ENCODE data around the gene APOBEC3A.

DNA sequence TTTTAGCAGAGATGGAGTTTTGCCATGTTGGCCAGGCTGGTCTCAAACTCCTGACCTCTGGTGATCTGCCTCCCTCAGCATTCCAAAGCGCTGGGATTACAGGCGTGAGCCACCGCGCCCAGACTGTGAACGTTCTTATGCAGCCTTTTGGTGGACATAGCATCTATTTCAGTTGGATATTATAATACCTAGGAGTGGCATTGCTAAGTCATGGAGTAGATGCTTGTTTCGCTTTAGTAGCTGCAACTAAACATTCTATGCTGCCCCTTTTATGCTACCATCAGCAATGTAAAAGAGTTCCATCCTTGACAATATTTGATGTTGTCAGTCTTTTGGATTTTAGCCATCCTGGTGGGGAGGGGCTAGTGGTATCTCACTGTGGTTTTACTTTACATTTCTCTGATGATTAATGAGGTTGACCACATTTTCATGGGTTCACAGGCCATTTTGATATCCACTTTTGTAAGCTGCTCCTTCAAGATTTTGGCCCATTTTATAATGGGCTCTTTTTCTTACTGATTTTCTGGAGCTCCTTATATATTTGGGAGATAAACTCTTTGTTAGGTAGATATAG, 16.5 kb upstream of the APOBEC3A start:
- TF ChIP-seq, protein P1, sequence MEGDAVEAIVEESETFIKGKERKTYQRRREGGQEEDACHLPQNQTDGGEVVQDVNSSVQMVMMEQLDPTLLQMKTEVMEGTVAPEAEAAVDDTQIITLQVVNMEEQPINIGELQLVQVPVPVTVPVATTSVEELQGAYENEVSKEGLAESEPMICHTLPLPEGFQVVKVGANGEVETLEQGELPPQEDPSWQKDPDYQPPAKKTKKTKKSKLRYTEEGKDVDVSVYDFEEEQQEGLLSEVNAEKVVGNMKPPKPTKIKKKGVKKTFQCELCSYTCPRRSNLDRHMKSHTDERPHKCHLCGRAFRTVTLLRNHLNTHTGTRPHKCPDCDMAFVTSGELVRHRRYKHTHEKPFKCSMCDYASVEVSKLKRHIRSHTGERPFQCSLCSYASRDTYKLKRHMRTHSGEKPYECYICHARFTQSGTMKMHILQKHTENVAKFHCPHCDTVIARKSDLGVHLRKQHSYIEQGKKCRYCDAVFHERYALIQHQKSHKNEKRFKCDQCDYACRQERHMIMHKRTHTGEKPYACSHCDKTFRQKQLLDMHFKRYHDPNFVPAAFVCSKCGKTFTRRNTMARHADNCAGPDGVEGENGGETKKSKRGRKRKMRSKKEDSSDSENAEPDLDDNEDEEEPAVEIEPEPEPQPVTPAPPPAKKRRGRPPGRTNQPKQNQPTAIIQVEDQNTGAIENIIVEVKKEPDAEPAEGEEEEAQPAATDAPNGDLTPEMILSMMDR (IDR thresholded peaks at IDR 0.05): no peak
- TF ChIP-seq EP300 (IDR thresholded peaks at IDR 0.05): no peak
